Measurements from ENCODE around the gene TMEM106C. TPM values are rescaled to one million over a fixed set of nuclear protein-coding genes. Genes with fewer than 3 reads are reported as not detected.

The TMEM106C gene, protein sequence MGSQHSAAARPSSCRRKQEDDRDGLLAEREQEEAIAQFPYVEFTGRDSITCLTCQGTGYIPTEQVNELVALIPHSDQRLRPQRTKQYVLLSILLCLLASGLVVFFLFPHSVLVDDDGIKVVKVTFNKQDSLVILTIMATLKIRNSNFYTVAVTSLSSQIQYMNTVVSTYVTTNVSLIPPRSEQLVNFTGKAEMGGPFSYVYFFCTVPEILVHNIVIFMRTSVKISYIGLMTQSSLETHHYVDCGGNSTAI
- total RNA-seq (10 to 100 TPM; 25.8 to 36.5 (median 31.3) TPM), total RNA-seq (7.1 to 80.9 (median 20.4) reads per million in 29 experiments)
- 35.6 TPM for total RNA-seq (2013)

DNA sequence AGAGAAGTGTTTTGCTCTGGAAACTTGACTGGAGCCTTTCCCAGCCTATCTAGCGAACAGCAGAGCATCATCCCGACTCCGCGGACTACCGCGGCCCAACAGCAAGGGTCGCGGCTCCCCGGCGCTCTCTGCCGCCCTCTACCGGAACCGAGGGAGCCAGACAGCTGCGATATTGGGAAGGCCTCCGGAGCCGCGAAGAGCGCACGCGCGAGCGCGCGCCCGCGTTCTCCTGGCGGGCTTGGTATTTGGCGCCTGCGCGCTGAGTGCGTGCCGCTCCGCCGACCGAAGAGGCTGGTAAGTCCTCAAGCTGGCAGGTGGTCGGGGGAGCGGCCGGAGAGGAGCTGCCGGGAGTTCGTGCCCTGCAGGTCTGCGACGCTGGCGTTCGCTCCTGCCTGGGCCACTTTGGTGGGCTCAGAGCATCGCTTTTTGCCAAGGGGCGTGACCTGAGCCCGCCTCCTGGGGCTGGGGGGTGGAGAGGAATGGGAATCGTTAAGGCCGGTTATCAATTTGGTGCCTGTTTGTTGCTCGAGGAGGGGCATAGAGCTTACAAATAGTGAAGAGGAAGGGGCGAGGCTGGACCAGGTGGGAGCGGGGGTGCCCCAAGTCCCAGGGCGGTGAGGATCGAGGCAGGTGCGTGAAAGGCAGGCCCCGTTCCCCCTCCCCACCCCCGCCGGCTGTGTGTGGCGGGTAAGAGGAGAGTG lies at the start of gene TMEM106C:
Gene TMEM106C, plus strand, starts transcription at position 257 of the 701 bp plus-strand sequence. CDS start 641 bp downstream, outside the sequence.
- DNase-seq (peak; percentile 82 to 98 (median 88)), ATAC-seq (replicated peaks in 1 of 4) (peak; percentile 94 to 98 (median 96))
- Histone ChIP-seq H3K9me3 (no peaks in the 10 kb centered on the region), H3K36me3 (ENCODE audit: control insufficient read depth in 2 of 2, extremely low read depth in 1 of 2, insufficient read depth in 1 of 2, low read length in 1 of 2) (peaks cover 7 to 14% of the 10 kb centered on the region in 2 donors), H3K4me3 (ENCODE audit: control insufficient read depth in 1 of 2, extremely low read depth in 1 of 2, low read length in 1 of 2) (peak within 1 kb of the TSS; percentile 94 to 99), H3K27me3 (replicated peaks in 1 of 2; ENCODE audit: control insufficient read depth in 2 of 2, extremely low read depth in 1 of 2, insufficient read depth in 2 of 2, low read length in 1 of 2) (peaks cover 0 to 7% of the 10 kb centered on the region in 2 experiments), H3K27ac (ENCODE audit: low read length) (peak within 1 kb of the TSS; percentile 38), H3K4me1 (ENCODE audit: control insufficient read depth in 1 of 2, extremely low read depth in 1 of 2, insufficient read depth in 2 of 2, low read length in 2 of 2) (peaks cover 4 to 10% of the 10 kb centered on the region in 2 experiments)
- peak within 1 kb of the TSS; percentile 77 to 88 for H3K27ac Mint-ChIP-seq
- CTCF ChIA-PET: interaction anchor here (0.6 to 1.4 kb wide), 5 partner anchors 97 to 655 kb away, joined by 3 read pairs; no protein-coding TSS in a partner anchor
- peaks cover 8 to 13% of the 10 kb centered on the region in 2 donors for H3K27me3 Mint-ChIP-seq
- POLR2A ChIA-PET: no interaction called here
- H3K4me3 Mint-ChIP-seq: peak within 1 kb of the TSS; percentile 96 to 100 (median 99)
- WGBS (ENCODE audit: insufficient coverage): 0% methylated on average over 48 of the region's 59 CpGs
- H3K36me3 Mint-ChIP-seq: peaks cover 12% of the 10 kb centered on the region
- peaks cover 0 to 2% (median 0%) of the 10 kb centered on the region in 3 donors for H3K9me3 Mint-ChIP-seq
- peaks cover 30 to 35% (median 31%) of the 10 kb centered on the region in 3 donors for H3K4me1 Mint-ChIP-seq

DNA sequence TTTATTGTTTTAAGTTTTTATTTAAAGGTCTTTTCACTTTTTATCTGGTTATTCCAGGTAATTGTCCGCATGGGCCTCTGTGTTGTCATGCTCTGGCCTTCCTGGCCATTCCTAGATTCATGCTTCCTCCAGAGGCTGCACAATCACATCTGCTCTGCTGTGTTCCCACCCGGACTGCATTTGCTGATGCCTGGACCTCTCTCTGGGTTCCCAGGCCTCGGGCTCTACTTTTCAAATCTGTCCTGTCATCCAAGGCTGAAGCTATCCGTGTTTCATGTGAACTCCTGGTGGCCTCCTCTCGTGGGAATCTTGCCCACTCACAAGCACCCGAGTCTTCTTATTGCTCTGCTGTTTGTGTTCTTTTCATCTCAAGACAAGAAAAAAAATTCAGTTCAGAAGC lies 42.5 kb upstream of the TMEM106C start:
- CTCF ChIA-PET: interaction anchor here in 1 of 2 donors (1.1 kb wide), 1 partner anchor 16 kb away, joined by 3 read pairs; the partner anchor contains the start of gene VDR
- Mint-ChIP-seq H3K4me1 (no peaks in the 10 kb centered on the region), H3K27me3 (peaks cover 12 to 16% of the 10 kb centered on the region in 2 donors), H3K27ac (no peak overlapping the region), H3K4me3 (no peak overlapping the region), H3K36me3 (no peaks in the 10 kb centered on the region), H3K9me3 (no peaks in the 10 kb centered on the region)
- Histone ChIP-seq H3K36me3 (ENCODE audit: control insufficient read depth in 2 of 2, extremely low read depth in 1 of 2, insufficient read depth in 1 of 2, low read length in 1 of 2) (no peaks in the 10 kb centered on the region), H3K4me1 (ENCODE audit: control insufficient read depth in 1 of 2, extremely low read depth in 1 of 2, insufficient read depth in 2 of 2, low read length in 2 of 2) (no peaks in the 10 kb centered on the region), H3K4me3 (ENCODE audit: control insufficient read depth in 1 of 2, extremely low read depth in 1 of 2, low read length in 1 of 2) (no peak overlapping the region), H3K27me3 (replicated peaks in 1 of 2; ENCODE audit: control insufficient read depth in 2 of 2, extremely low read depth in 1 of 2, insufficient read depth in 2 of 2, low read length in 1 of 2) (peaks cover 0 to 13% of the 10 kb centered on the region in 2 experiments), H3K9me3 (no peaks in the 10 kb centered on the region), H3K27ac (ENCODE audit: low read length) (no peak overlapping the region)
- no peak for ATAC-seq (replicated peaks in 1 of 4)
- WGBS (ENCODE audit: insufficient coverage): 84% methylated on average over 6 of the region's 6 CpGs
- POLR2A ChIA-PET: no interaction called here
- no peak for DNase-seq

DNA sequence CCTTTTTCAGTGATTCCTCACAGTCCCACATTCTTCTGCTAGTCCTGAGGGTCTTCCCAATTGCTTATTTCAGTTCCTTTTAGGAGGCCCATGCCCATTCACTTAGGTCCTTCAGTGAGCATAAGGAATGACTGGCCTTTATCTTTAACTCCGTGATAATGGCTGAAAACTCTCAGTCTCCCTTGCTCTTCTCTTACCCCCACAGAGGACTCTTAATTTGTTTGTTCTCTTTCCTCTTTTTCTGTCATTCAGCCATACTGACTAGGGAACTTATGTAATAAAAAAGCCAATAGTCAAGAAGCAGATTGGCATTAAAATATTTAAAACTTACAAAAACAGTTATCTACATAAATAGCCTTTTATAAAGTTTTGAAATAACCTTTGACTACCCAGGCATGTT lies 41.5 kb upstream of the TMEM106C start:
- H3K36me3 Mint-ChIP-seq: no peaks in the 10 kb centered on the region
- ChIA-PET POLR2A (no interaction called here), CTCF (interaction anchor here in 1 of 2 donors (0.6 kb wide), 3 partner anchors 39 to 937 kb away, joined by 3 to 5 read pairs (median 3); no protein-coding TSS in a partner anchor)
- H3K27me3 ChIP-seq (replicated peaks in 1 of 2; ENCODE audit: control insufficient read depth in 2 of 2, extremely low read depth in 1 of 2, insufficient read depth in 2 of 2, low read length in 1 of 2): peaks cover 0 to 13% of the 10 kb centered on the region in 2 experiments
- WGBS (ENCODE audit: insufficient coverage): 100% methylated on average over 1 of the region's 1 CpG
- no peak for DNase-seq
- ATAC-seq (replicated peaks in 1 of 4): no peak
- H3K4me3 ChIP-seq (ENCODE audit: control insufficient read depth in 1 of 2, extremely low read depth in 1 of 2, low read length in 1 of 2): no peak overlapping the region
- peaks cover 12 to 16% of the 10 kb centered on the region in 2 donors for H3K27me3 Mint-ChIP-seq
- H3K27ac Mint-ChIP-seq: no peak overlapping the region
- no peak overlapping the region for H3K27ac ChIP-seq (ENCODE audit: low read length)
- H3K36me3 ChIP-seq (ENCODE audit: control insufficient read depth in 2 of 2, extremely low read depth in 1 of 2, insufficient read depth in 1 of 2, low read length in 1 of 2): no peaks in the 10 kb centered on the region
- no peaks in the 10 kb centered on the region for H3K4me1 Mint-ChIP-seq
- no peaks in the 10 kb centered on the region for H3K9me3 Mint-ChIP-seq
- H3K4me1 ChIP-seq (ENCODE audit: control insufficient read depth in 1 of 2, extremely low read depth in 1 of 2, insufficient read depth in 2 of 2, low read length in 2 of 2): no peaks in the 10 kb centered on the region
- H3K4me3 Mint-ChIP-seq: no peak overlapping the region
- no peaks in the 10 kb centered on the region for H3K9me3 ChIP-seq

DNA sequence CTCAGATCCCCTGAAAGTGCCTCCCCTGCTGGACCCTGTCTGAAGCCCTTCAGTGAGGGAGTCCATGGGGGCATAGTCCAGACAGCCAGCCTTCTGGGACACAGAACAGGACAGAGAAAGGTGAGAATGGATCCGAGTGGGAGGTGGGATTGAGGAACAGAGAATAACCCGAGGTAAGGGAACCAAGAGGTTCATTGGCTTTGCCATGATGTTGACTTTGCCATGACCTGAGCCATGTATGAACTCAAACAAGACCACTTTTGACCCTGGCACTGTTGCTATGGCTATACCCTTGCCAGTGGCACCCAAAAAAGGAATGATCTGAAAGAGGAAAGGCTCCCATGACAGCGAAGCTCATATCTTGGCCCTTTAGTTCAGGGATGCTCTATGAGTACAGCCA lies 36.0 kb upstream of the TMEM106C start:
- DNase-seq: no peak
- H3K27ac Mint-ChIP-seq: no peak overlapping the region
- peaks cover 17 to 24% of the 10 kb centered on the region in 2 donors for H3K27me3 Mint-ChIP-seq
- ATAC-seq (replicated peaks in 1 of 4): no peak
- ChIA-PET CTCF (no interaction called here), POLR2A (interaction anchor here in 1 of 2 donors (0.6 kb wide), 1 partner anchor 1199 kb away, joined by 4 read pairs; no protein-coding TSS in a partner anchor)
- H3K27ac ChIP-seq (ENCODE audit: low read length): no peak overlapping the region
- WGBS (ENCODE audit: insufficient coverage): 50% methylated on average over 1 of the region's 3 CpGs
- no peak overlapping the region for H3K4me3 ChIP-seq (ENCODE audit: control insufficient read depth in 1 of 2, extremely low read depth in 1 of 2, low read length in 1 of 2)
- no peaks in the 10 kb centered on the region for H3K9me3 Mint-ChIP-seq
- no peaks in the 10 kb centered on the region for H3K9me3 ChIP-seq
- peaks cover 0 to 28% of the 10 kb centered on the region in 2 experiments for H3K27me3 ChIP-seq (replicated peaks in 1 of 2; ENCODE audit: control insufficient read depth in 2 of 2, extremely low read depth in 1 of 2, insufficient read depth in 2 of 2, low read length in 1 of 2)
- no peaks in the 10 kb centered on the region for H3K4me1 ChIP-seq (ENCODE audit: control insufficient read depth in 1 of 2, extremely low read depth in 1 of 2, insufficient read depth in 2 of 2, low read length in 2 of 2)
- H3K36me3 Mint-ChIP-seq: no peaks in the 10 kb centered on the region
- H3K4me3 Mint-ChIP-seq: no peak overlapping the region
- H3K36me3 ChIP-seq (ENCODE audit: control insufficient read depth in 2 of 2, extremely low read depth in 1 of 2, insufficient read depth in 1 of 2, low read length in 1 of 2): no peaks in the 10 kb centered on the region
- no peaks in the 10 kb centered on the region for H3K4me1 Mint-ChIP-seq

DNA sequence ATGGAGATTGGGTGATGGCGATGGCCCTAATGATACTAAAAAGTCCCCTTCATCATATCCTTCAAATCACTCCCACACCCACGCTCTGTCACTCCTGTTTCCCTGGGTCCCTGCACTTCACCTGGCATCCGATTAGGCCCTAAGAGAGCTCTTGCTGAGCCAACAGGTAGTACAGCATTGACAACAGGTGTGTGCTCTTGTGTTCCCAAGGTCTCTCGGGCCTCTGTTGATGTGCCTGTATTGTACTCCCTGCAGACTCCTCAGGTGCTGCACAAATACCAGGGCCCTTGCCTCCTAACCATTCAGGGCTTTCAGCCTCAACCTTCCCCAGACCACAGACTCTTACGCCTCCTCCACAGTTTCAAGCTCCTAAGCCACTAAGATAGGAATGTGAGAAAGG lies 32.8 kb upstream of the TMEM106C start:
- no peak overlapping the region for H3K4me3 ChIP-seq (ENCODE audit: control insufficient read depth in 1 of 2, extremely low read depth in 1 of 2, low read length in 1 of 2)
- ChIA-PET CTCF (no interaction called here), POLR2A (no interaction called here)
- ATAC-seq (replicated peaks in 1 of 4) (no peak), DNase-seq (no peak)
- H3K27ac ChIP-seq (ENCODE audit: low read length): no peak overlapping the region
- no peaks in the 10 kb centered on the region for H3K9me3 ChIP-seq
- no peaks in the 10 kb centered on the region for H3K36me3 ChIP-seq (ENCODE audit: control insufficient read depth in 2 of 2, extremely low read depth in 1 of 2, insufficient read depth in 1 of 2, low read length in 1 of 2)
- no peaks in the 10 kb centered on the region for H3K4me1 ChIP-seq (ENCODE audit: control insufficient read depth in 1 of 2, extremely low read depth in 1 of 2, insufficient read depth in 2 of 2, low read length in 2 of 2)
- H3K27ac Mint-ChIP-seq: no peak overlapping the region
- H3K36me3 Mint-ChIP-seq: no peaks in the 10 kb centered on the region
- no peaks in the 10 kb centered on the region for H3K4me1 Mint-ChIP-seq
- 81% methylated on average over 4 of the region's 5 CpGs for WGBS (ENCODE audit: insufficient coverage)
- no peaks in the 10 kb centered on the region for H3K9me3 Mint-ChIP-seq
- peaks cover 7 to 15% of the 10 kb centered on the region in 2 donors for H3K27me3 Mint-ChIP-seq
- H3K27me3 ChIP-seq (replicated peaks in 1 of 2; ENCODE audit: control insufficient read depth in 2 of 2, extremely low read depth in 1 of 2, insufficient read depth in 2 of 2, low read length in 1 of 2): peaks cover 0 to 22% of the 10 kb centered on the region in 2 experiments
- H3K4me3 Mint-ChIP-seq: no peak overlapping the region

DNA sequence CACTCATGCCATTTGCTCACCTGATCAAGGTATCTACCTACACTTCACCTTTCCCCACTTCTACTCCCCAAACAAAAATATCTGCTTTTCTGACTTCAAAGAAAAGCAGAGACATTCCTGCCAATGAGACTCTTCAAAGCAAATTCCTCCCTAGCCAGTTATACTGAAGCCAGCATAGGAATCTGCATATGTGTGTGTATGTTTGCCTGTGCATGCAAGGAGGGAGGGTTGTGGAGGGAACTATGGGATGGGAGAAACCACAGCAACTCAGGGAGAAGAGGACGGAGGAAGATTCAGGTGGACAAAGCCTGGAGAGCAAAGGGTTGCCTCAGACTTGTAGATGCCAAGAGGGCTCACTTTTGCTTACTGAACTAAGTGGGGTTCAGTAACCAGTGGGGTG lies 32.2 kb upstream of the TMEM106C start:
- Histone ChIP-seq H3K36me3 (ENCODE audit: control insufficient read depth in 2 of 2, extremely low read depth in 1 of 2, insufficient read depth in 1 of 2, low read length in 1 of 2) (no peaks in the 10 kb centered on the region), H3K27ac (ENCODE audit: low read length) (no peak overlapping the region), H3K27me3 (replicated peaks in 1 of 2; ENCODE audit: control insufficient read depth in 2 of 2, extremely low read depth in 1 of 2, insufficient read depth in 2 of 2, low read length in 1 of 2) (peaks cover 0 to 22% of the 10 kb centered on the region in 2 experiments), H3K9me3 (no peaks in the 10 kb centered on the region), H3K4me3 (ENCODE audit: control insufficient read depth in 1 of 2, extremely low read depth in 1 of 2, low read length in 1 of 2) (no peak overlapping the region), H3K4me1 (ENCODE audit: control insufficient read depth in 1 of 2, extremely low read depth in 1 of 2, insufficient read depth in 2 of 2, low read length in 2 of 2) (no peaks in the 10 kb centered on the region)
- DNase-seq (no peak), ATAC-seq (replicated peaks in 1 of 4) (no peak)
- Mint-ChIP-seq H3K9me3 (no peaks in the 10 kb centered on the region), H3K4me1 (no peaks in the 10 kb centered on the region), H3K4me3 (no peak overlapping the region), H3K27me3 (peaks cover 7 to 15% of the 10 kb centered on the region in 2 donors), H3K36me3 (no peaks in the 10 kb centered on the region), H3K27ac (no peak overlapping the region)
- ChIA-PET CTCF (no interaction called here), POLR2A (no interaction called here)
- 100% methylated on average over 1 of the region's 1 CpG for WGBS (ENCODE audit: insufficient coverage)

All from T-cell (primary cell).